GM23338 (cell line): Measurements from ENCODE around the gene ZNF593OS.
A peak's percentile ranks its signal among the peaks of the same experiment; 100 is the strongest.

Experiments used
- EZH2phosphoT487 ChIP-seq: fragments of 200-600 bp; sonication (generic); IDR thresholded peaks from one replicate; pipeline ENCODE4 v1.8.1; 2018; ENCODE audit warnings: antibody characterized with exemption; ENCODE audit not compliant: unreplicated experiment
- POLR2AphosphoS5 ChIP-seq: IDR thresholded peaks from 2 replicates; pipeline ENCODE4 v1.6.1; 2016; ENCODE audit warnings: antibody characterized with exemption, low read depth
- ZNF114 ChIP-seq: fragments of 250-450 bp; sonication (Bioruptor Pico); IDR thresholded peaks from 2 replicates; pipeline ENCODE4 v1.5.0; 2020; ENCODE audit warnings: mild to moderate bottlenecking, moderate library complexity
- TF ChIP-seq, protein P1 (sequence below), 2 experiments: fragments of 200-600 bp in 1 of 2; sonication (generic) in 1 of 2; conservative IDR thresholded peaks; 2 replicates each; pipeline versions ENCODE4 v1.5.1 to v1.6.1; 2016 to 2017; ENCODE audit warnings: antibody characterized with exemption in 2 of 2, low read depth in 2 of 2, mild to moderate bottlenecking in 2 of 2, moderate library complexity in 1 of 2
- TF ChIP-seq, protein P2 (sequence below): IDR thresholded peaks from one replicate; pipeline ENCODE4 v1.6.1; 2018; ENCODE audit warnings: antibody characterized with exemption; ENCODE audit not compliant: unreplicated experiment

DNA sequence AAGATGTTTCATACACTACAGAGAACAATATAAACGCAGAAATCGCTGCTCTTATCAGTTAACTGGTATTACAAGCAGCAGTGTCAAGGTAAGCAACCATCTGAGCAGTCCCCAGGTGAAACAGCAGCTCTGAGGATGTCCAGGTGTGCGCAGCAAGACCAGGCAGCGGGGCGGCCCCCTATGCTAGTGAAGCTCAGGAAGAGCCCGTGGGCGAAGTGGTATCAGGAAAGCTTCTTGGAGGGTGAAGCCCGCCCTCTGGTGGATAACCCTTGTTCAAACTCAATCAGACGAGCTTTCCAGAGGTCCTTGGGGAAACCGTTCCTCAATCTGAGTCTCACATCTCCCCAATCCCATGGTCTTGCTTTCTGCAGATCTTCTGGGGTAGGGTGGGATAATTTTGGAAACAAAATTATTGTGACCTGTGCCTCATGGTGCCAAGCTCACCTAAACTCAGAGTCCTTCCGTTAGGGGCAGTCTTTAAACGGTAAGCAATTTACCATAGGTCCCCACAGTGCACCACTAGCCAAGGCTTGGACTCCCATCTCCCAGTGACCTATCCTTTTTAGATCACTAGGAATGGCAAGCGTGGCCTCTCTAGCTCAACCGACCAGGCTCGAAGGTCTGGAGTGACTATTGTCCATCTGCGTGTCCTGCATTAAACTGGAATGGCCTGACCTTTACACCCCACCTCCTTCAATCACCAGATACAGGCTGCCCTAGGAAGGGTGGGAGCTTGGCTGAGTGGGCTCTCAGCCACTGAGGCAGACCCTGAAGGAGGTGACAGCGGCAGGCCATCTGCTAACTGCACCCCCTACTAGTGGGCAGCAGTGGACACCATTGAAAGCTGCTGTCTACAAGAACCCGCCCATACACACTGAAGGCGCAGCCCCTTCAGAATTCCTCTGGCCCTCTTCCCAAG, 26.3 kb downstream of the ZNF593OS start:
- TF ChIP-seq POLR2AphosphoS5 (no peak), ZNF114 (no peak), EZH2phosphoT487 (no peak)
- TF ChIP-seq, protein P1, sequence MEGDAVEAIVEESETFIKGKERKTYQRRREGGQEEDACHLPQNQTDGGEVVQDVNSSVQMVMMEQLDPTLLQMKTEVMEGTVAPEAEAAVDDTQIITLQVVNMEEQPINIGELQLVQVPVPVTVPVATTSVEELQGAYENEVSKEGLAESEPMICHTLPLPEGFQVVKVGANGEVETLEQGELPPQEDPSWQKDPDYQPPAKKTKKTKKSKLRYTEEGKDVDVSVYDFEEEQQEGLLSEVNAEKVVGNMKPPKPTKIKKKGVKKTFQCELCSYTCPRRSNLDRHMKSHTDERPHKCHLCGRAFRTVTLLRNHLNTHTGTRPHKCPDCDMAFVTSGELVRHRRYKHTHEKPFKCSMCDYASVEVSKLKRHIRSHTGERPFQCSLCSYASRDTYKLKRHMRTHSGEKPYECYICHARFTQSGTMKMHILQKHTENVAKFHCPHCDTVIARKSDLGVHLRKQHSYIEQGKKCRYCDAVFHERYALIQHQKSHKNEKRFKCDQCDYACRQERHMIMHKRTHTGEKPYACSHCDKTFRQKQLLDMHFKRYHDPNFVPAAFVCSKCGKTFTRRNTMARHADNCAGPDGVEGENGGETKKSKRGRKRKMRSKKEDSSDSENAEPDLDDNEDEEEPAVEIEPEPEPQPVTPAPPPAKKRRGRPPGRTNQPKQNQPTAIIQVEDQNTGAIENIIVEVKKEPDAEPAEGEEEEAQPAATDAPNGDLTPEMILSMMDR (conservative IDR thresholded peaks at IDR 0.05; ENCODE audit: low read depth in 2 of 2), result peak; percentile 72 to 89
- TF ChIP-seq, protein P2, sequence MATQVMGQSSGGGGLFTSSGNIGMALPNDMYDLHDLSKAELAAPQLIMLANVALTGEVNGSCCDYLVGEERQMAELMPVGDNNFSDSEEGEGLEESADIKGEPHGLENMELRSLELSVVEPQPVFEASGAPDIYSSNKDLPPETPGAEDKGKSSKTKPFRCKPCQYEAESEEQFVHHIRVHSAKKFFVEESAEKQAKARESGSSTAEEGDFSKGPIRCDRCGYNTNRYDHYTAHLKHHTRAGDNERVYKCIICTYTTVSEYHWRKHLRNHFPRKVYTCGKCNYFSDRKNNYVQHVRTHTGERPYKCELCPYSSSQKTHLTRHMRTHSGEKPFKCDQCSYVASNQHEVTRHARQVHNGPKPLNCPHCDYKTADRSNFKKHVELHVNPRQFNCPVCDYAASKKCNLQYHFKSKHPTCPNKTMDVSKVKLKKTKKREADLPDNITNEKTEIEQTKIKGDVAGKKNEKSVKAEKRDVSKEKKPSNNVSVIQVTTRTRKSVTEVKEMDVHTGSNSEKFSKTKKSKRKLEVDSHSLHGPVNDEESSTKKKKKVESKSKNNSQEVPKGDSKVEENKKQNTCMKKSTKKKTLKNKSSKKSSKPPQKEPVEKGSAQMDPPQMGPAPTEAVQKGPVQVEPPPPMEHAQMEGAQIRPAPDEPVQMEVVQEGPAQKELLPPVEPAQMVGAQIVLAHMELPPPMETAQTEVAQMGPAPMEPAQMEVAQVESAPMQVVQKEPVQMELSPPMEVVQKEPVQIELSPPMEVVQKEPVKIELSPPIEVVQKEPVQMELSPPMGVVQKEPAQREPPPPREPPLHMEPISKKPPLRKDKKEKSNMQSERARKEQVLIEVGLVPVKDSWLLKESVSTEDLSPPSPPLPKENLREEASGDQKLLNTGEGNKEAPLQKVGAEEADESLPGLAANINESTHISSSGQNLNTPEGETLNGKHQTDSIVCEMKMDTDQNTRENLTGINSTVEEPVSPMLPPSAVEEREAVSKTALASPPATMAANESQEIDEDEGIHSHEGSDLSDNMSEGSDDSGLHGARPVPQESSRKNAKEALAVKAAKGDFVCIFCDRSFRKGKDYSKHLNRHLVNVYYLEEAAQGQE, result no peak
